Measurements from ENCODE around the gene INSC.

Gene INSC

GRCh38 chr11:15268598-15268997, 153.9 kb downstream of the INSC start:
- Histone ChIP-seq H3K4me3 (ENCODE audit: low read depth, low read length) (no peak overlapping the region), H3K9me3 (ENCODE audit: control insufficient read depth, insufficient read depth, low read depth, low read length) (no peaks in the 10 kb centered on the region), H3K27ac (ENCODE audit: extremely low read depth, low read depth, low read length) (no peak overlapping the region), H3K36me3 (ENCODE audit: control insufficient read depth in 2 of 2, insufficient read depth in 1 of 2, low read length in 2 of 2) (no peaks in the 10 kb centered on the region), H3K4me1 (ENCODE audit: control insufficient read depth, insufficient read depth, low read length) (no peaks in the 10 kb centered on the region)
- POLR2A ChIA-PET, result no interaction called here
- no peak for TF ChIP-seq BCL11A (tag by site-specific recombination; IDR thresholded peaks at IDR 0.05; ENCODE audit: low read depth)
- no peak for TF ChIP-seq ZNF324 (tag by site-specific recombination; IDR thresholded peaks at IDR 0.05)
- no peak for TF ChIP-seq ZNF48 (tag by site-specific recombination; IDR thresholded peaks at IDR 0.05)
- no peak for TF ChIP-seq EGR2 (tag by site-specific recombination; IDR thresholded peaks at IDR 0.05; ENCODE audit: low read depth)
- no peak for TF ChIP-seq ZBTB1 (tag by site-specific recombination; IDR thresholded peaks at IDR 0.05)
- TF ChIP-seq SCRT2 (tag by site-specific recombination; IDR thresholded peaks at IDR 0.05), result no peak
- no peak for TF ChIP-seq ZNF280C (tag by site-specific recombination; IDR thresholded peaks at IDR 0.05)
- TF ChIP-seq ZNF776 (tag by site-specific recombination; IDR thresholded peaks at IDR 0.05; ENCODE audit: borderline replicate concordance), result no peak
- no peak for TF ChIP-seq ZNF664 (tag by site-specific recombination; IDR thresholded peaks at IDR 0.05)
- no peak for TF ChIP-seq ZNF248 (tag by site-specific recombination; IDR thresholded peaks at IDR 0.05)
- TF ChIP-seq KLF16 (tag by site-specific recombination; IDR thresholded peaks at IDR 0.05), result no peak
- TF ChIP-seq ZBTB44 (tag by site-specific recombination; IDR thresholded peaks at IDR 0.05), result no peak
- TF ChIP-seq GFI1B (tag by site-specific recombination; IDR thresholded peaks at IDR 0.05), result no peak
- no peak for TF ChIP-seq ZNF133 (tag by site-specific recombination; IDR thresholded peaks at IDR 0.05)
- CTCF ChIA-PET, result no interaction called here

- Histone ChIP-seq H3K4me3 (ENCODE audit: low read depth, low read length) (no peak overlapping the region), H3K36me3 (ENCODE audit: control insufficient read depth in 2 of 2, insufficient read depth in 1 of 2, low read length in 2 of 2) (no peaks in the 10 kb centered on the region), H3K9me3 (ENCODE audit: control insufficient read depth, insufficient read depth, low read depth, low read length) (no peaks in the 10 kb centered on the region), H3K27ac (ENCODE audit: extremely low read depth, low read depth, low read length) (no peak overlapping the region), H3K4me1 (ENCODE audit: control insufficient read depth, insufficient read depth, low read length) (no peaks in the 10 kb centered on the region)
- no peak for TF ChIP-seq ZBTB48 (tag by site-specific recombination; IDR thresholded peaks at IDR 0.05)
- no peak for TF ChIP-seq PRDM2 (tag by site-specific recombination; IDR thresholded peaks at IDR 0.05; ENCODE audit: borderline replicate concordance)
- no peak for TF ChIP-seq ZFHX2 (tag by site-specific recombination; conservative IDR thresholded peaks at IDR 0.05)
- CTCF ChIA-PET, result interaction anchor here (0.6 to 1.5 kb wide), 2 partner anchors 31 to 314 kb away, joined by 3 to 4 read pairs; no protein-coding TSS in a partner anchor
- POLR2A ChIA-PET, result no interaction called here
These were observed 160.4 kb downstream of the INSC start for GRCh38 chr11:15275141-15275540.

Measured in HEK293 (cell line).